HepG2 (cell line): ENCODE results near the gene GLOD4. TPM values are rescaled to one million over a fixed set of nuclear protein-coding genes. Genes with fewer than 3 reads are reported as not detected.

ENCODE experiments used
- ATF2 ChIP-seq: sonication (generic); formaldehyde crosslinking; IDR thresholded peaks from 2 replicates; pipeline ENCODE4 v1.4.0; 2020; ENCODE audit warnings: missing genetic modification reagents
- EEA1 ChIP-seq: sonication (generic); formaldehyde crosslinking; IDR thresholded peaks from 2 replicates; pipeline ENCODE4 v1.5.1; 2020; ENCODE audit warnings: mild to moderate bottlenecking, missing genetic modification reagents, borderline replicate concordance
- ELF4 ChIP-seq: sonication (generic); formaldehyde crosslinking; IDR thresholded peaks from 2 replicates; pipeline ENCODE4 v1.5.0; 2020; ENCODE audit warnings: missing genetic modification reagents, mild to moderate bottlenecking, moderate library complexity, borderline replicate concordance
- FOSL1 ChIP-seq: sonication (generic); formaldehyde crosslinking; IDR thresholded peaks from 2 replicates; pipeline ENCODE4 v1.9.0; 2021; ENCODE audit warnings: missing genetic modification reagents, borderline replicate concordance
- FOXK1 ChIP-seq: sonication (generic); formaldehyde crosslinking; IDR thresholded peaks from 2 replicates; pipeline ENCODE4 v1.4.0; 2020; ENCODE audit warnings: low read depth, missing genetic modification reagents, borderline replicate concordance
- MBD4 ChIP-seq: IDR thresholded peaks from 2 replicates; pipeline ENCODE4 v1.6.1; 2012; ENCODE audit warnings: low read length, inconsistent platforms, borderline replicate concordance
- YEATS4 ChIP-seq: sonication (generic); formaldehyde crosslinking; IDR thresholded peaks from 2 replicates; pipeline ENCODE4 v1.4.0; 2020; ENCODE audit warnings: missing genetic modification reagents, borderline replicate concordance
- ZBTB38 ChIP-seq: sonication (generic); formaldehyde crosslinking; IDR thresholded peaks from 2 replicates; pipeline ENCODE4 v1.5.1; 2020; ENCODE audit warnings: mild to moderate bottlenecking, missing genetic modification reagents
- ZMYM2 ChIP-seq: sonication (generic); formaldehyde crosslinking; IDR thresholded peaks from 2 replicates; pipeline ENCODE4 v1.8.0; 2022; ENCODE audit warnings: mild to moderate bottlenecking, missing genetic modification reagents
- ZNF274 ChIP-seq: sonication (generic); formaldehyde crosslinking; IDR thresholded peaks from 2 replicates; pipeline ENCODE4 v1.5.1; 2020; ENCODE audit warnings: mild to moderate bottlenecking, missing genetic modification reagents
- ZNF33B ChIP-seq: sonication (generic); formaldehyde crosslinking; IDR thresholded peaks from 2 replicates; pipeline ENCODE4 v1.5.1; 2020; ENCODE audit warnings: mild to moderate bottlenecking, missing genetic modification reagents
- ZNF501 ChIP-seq: sonication (generic); formaldehyde crosslinking; IDR thresholded peaks from 2 replicates; pipeline ENCODE4 v1.5.1; 2020; ENCODE audit warnings: mild to moderate bottlenecking, moderate library complexity, missing genetic modification reagents
- ZNF530 ChIP-seq: sonication (generic); formaldehyde crosslinking; IDR thresholded peaks from 2 replicates; pipeline ENCODE4 v1.5.0; 2020; ENCODE audit warnings: low read depth, mild to moderate bottlenecking, missing genetic modification reagents
- ZNF572 ChIP-seq: sonication (generic); formaldehyde crosslinking; IDR thresholded peaks from 2 replicates; pipeline ENCODE4 v1.5.1; 2020; ENCODE audit warnings: mild to moderate bottlenecking, missing genetic modification reagents
- ZNF576 ChIP-seq: sonication (generic); formaldehyde crosslinking; IDR thresholded peaks from 2 replicates; pipeline ENCODE4 v1.4.0; 2020; ENCODE audit warnings: mild to moderate bottlenecking, missing genetic modification reagents
- ZNF607 ChIP-seq: sonication (generic); formaldehyde crosslinking; IDR thresholded peaks from 2 replicates; pipeline ENCODE4 v1.5.1; 2020; ENCODE audit warnings: missing genetic modification reagents, mild to moderate bottlenecking, borderline replicate concordance
- ZNF747 ChIP-seq: sonication (generic); formaldehyde crosslinking; IDR thresholded peaks from 2 replicates; pipeline ENCODE4 v1.8.1; 2023; ENCODE audit warnings: missing genetic modification reagents, mild to moderate bottlenecking, borderline replicate concordance
- ZNF766 ChIP-seq: sonication (generic); formaldehyde crosslinking; IDR thresholded peaks from 2 replicates; pipeline ENCODE4 v1.5.0; 2020; ENCODE audit warnings: missing genetic modification reagents, borderline replicate concordance
- ZNF770 ChIP-seq: sonication (generic); formaldehyde crosslinking; IDR thresholded peaks from 2 replicates; pipeline ENCODE4 v1.5.0; 2020; ENCODE audit warnings: mild to moderate bottlenecking, missing genetic modification reagents
- ZSCAN9 ChIP-seq: IDR thresholded peaks from 2 replicates; pipeline ENCODE4 v1.6.1; 2016; ENCODE audit warnings: borderline replicate concordance
- polyA plus RNA-seq, 8 experiments: library from polyadenylated mRNA; depleted of rRNA in 3 of 8; stranded (reverse) in 7 of 8; unstranded in 1 of 8; fragments of >200 nt; fragmentation: Illumina TruSeq in 4 of 8; extraction: Trizol in 4 of 8; gene quantifications; 2 replicates each; pipeline versions ENCODE4 v1.2.1 to v1.2.3, GENCODE V29; 2011 to 2016; ENCODE audit warnings: low read depth in 4 of 8, missing spikeins in 1 of 8, mixed read lengths in 1 of 8; ENCODE audit not compliant: insufficient read depth in 1 of 8
- total RNA-seq, 5 experiments: library from RNA; depleted of rRNA; stranded (reverse); fragments of >200 nt; fragmentation: Illumina TruSeq; extraction: Trizol; gene quantifications; 2 replicates each; pipeline ENCODE4 v1.2.3, GENCODE V29; 2016; ENCODE audit warnings: low read depth in 1 of 5

GLOD4 gene
- total and polyA plus RNA-seq, 2 of the 13 experiments (the other 11 are each of a cell fraction or from before 2014, with no cell fraction given): 53.7 to 87.8 TPM

- TF ChIP-seq ZNF770: peak; percentile 79
- no peak for TF ChIP-seq ZSCAN9 (CRISPR knock-in tag)
- 0 out of 2 replicates have a peak, but pooled peaks have one; percentile 47 for TF ChIP-seq ZNF274 (CRISPR knock-in tag)
- peak; percentile 27; the same call in 1 of the 2 replicates for TF ChIP-seq ZNF766 (CRISPR knock-in tag)
- no peak for TF ChIP-seq ELF4 (CRISPR knock-in tag)
- TF ChIP-seq ATF2 (CRISPR knock-in tag): no peak
- TF ChIP-seq ZMYM2 (CRISPR knock-in tag): peak; percentile 63; the same call in 1 of the 2 replicates
- no peak for TF ChIP-seq FOSL1 (CRISPR knock-in tag)
- TF ChIP-seq ZNF576 (CRISPR knock-in tag): no peak
- 0 out of 2 replicates have a peak, but pooled peaks have one; percentile 62 for TF ChIP-seq ZNF530 (CRISPR knock-in tag)
- TF ChIP-seq YEATS4 (CRISPR knock-in tag): no peak
- peak; percentile 25; the same call in 1 of the 2 replicates for TF ChIP-seq FOXK1 (CRISPR knock-in tag)
- 0 out of 2 replicates have a peak, but pooled peaks have one; percentile 81 for TF ChIP-seq ZNF33B
- TF ChIP-seq ZNF501 (CRISPR knock-in tag): peak; percentile 69
- 0 out of 2 replicates have a peak, but pooled peaks have one; percentile 25 for TF ChIP-seq ZNF607 (CRISPR knock-in tag)
- 0 out of 2 replicates have a peak, but pooled peaks have one; percentile 22 for TF ChIP-seq EEA1 (CRISPR knock-in tag)
- no peak for TF ChIP-seq ZNF747 (CRISPR knock-in tag)
- TF ChIP-seq ZNF572 (CRISPR knock-in tag): 0 out of 2 replicates have a peak, but pooled peaks have one; percentile 23
- TF ChIP-seq ZBTB38 (CRISPR knock-in tag): 0 out of 2 replicates have a peak, but pooled peaks have one; percentile 50
- TF ChIP-seq MBD4: no peak
Measured at GRCh38 chr17:731644-732066, 50.4 kb downstream of the GLOD4 start (continued).
